ENCODE measurements around the gene HDDC3. TPM values are rescaled to one million over a fixed set of nuclear protein-coding genes. Genes with fewer than 3 reads are reported as not detected.

Gene HDDC3
- total RNA-seq, 1 donor from 2014 or later = 10.5 TPM

- Histone ChIP-seq H3K9ac (ENCODE audit: low read length) (peak within 1 kb of the TSS; percentile 91), H4K20me1 (ENCODE audit: insufficient read depth, low read length) (peaks cover 5% of the 10 kb centered on the region), H3K79me2 (ENCODE audit: insufficient read depth, low read length) (peaks cover 3% of the 10 kb centered on the region), H2AFZ (ENCODE audit: low read depth, low read length) (peak within 1 kb of the TSS; percentile 80), H3K36me3 (ENCODE audit: insufficient read depth, low read length) (peaks cover 16% of the 10 kb centered on the region), H3K27me3 (ENCODE audit: insufficient read depth, low read length) (no peaks in the 10 kb centered on the region), H3K4me2 (ENCODE audit: low read length) (peak within 1 kb of the TSS; percentile 96), H3K27ac (ENCODE audit: low read depth, low read length) (peak within 1 kb of the TSS; percentile 90), H3K4me3 (ENCODE audit: insufficient read depth, low read depth, low read length) (peak within 1 kb of the TSS; percentile 70), H3K4me1 (ENCODE audit: insufficient read depth, low read length) (peaks cover 26% of the 10 kb centered on the region), H3K9me3 (ENCODE audit: insufficient read depth, low read depth, low read length) (no peaks in the 10 kb centered on the region)
- H3K4me1 Mint-ChIP-seq (ENCODE audit: low read depth, unreplicated experiment) = no peaks in the 10 kb centered on the region
- H3K9me3 Mint-ChIP-seq (ENCODE audit: unreplicated experiment) = no peaks in the 10 kb centered on the region
- H3K4me3 Mint-ChIP-seq (ENCODE audit: unreplicated experiment) = peak within 1 kb of the TSS; percentile 84
- DNase-seq (ENCODE audit: low read depth) (peak; percentile 90), FAIRE-seq (no peak)
- no peaks in the 10 kb centered on the region for H3K27me3 Mint-ChIP-seq (ENCODE audit: low read depth, unreplicated experiment)
- peaks cover 13% of the 10 kb centered on the region for H3K36me3 Mint-ChIP-seq (ENCODE audit: low read depth, unreplicated experiment)
- TF ChIP-seq CTCF (IDR thresholded peaks at IDR 0.05; ENCODE audit: insufficient read depth, low read depth, low read length) = no peak
- TF ChIP-seq EZH2 (IDR thresholded peaks at IDR 0.05; ENCODE audit: insufficient read depth, low read length) = no peak
- H3K27ac Mint-ChIP-seq (ENCODE audit: unreplicated experiment) = peak within 1 kb of the TSS; percentile 53
These were observed 22.6 kb upstream of the HDDC3 start, which contains the start of gene RCCD1 for GRCh38 chr15:90954712-90955623. Gene RCCD1 (plus strand): TSS chr15:90954884. CDS start chr15:90956735, 1,851 bp downstream.

- no peak overlapping the region for H3K27ac Mint-ChIP-seq (ENCODE audit: unreplicated experiment)
- H3K4me1 Mint-ChIP-seq (ENCODE audit: low read depth, unreplicated experiment) = no peaks in the 10 kb centered on the region
- peak overlapping the region; percentile 96 for H3K4me2 ChIP-seq (ENCODE audit: low read length)
- peak overlapping the region; percentile 80 for H2AFZ ChIP-seq (ENCODE audit: low read depth, low read length)
- FAIRE-seq (no peak), DNase-seq (ENCODE audit: low read depth) (no peak)
- H3K27me3 ChIP-seq (ENCODE audit: insufficient read depth, low read length) = no peaks in the 10 kb centered on the region
- H3K9me3 Mint-ChIP-seq (ENCODE audit: unreplicated experiment) = no peaks in the 10 kb centered on the region
- H3K36me3 Mint-ChIP-seq (ENCODE audit: low read depth, unreplicated experiment) = peaks cover 13% of the 10 kb centered on the region
- peaks cover 3% of the 10 kb centered on the region for H3K79me2 ChIP-seq (ENCODE audit: insufficient read depth, low read length)
- H3K4me3 Mint-ChIP-seq (ENCODE audit: unreplicated experiment) = no peak overlapping the region
- peaks cover 21% of the 10 kb centered on the region for H3K36me3 ChIP-seq (ENCODE audit: insufficient read depth, low read length)
- peaks cover 26% of the 10 kb centered on the region for H3K4me1 ChIP-seq (ENCODE audit: insufficient read depth, low read length)
- no peak overlapping the region for H3K27ac ChIP-seq (ENCODE audit: low read depth, low read length)
- no peak overlapping the region for H3K4me3 ChIP-seq (ENCODE audit: insufficient read depth, low read depth, low read length)
- TF ChIP-seq CTCF (IDR thresholded peaks at IDR 0.05; ENCODE audit: insufficient read depth, low read depth, low read length) = no peak
- no peak for TF ChIP-seq EZH2 (IDR thresholded peaks at IDR 0.05; ENCODE audit: insufficient read depth, low read length)
- no peaks in the 10 kb centered on the region for H3K27me3 Mint-ChIP-seq (ENCODE audit: low read depth, unreplicated experiment)
- H3K9ac ChIP-seq (ENCODE audit: low read length) = no peak overlapping the region
- H3K9me3 ChIP-seq (ENCODE audit: insufficient read depth, low read depth, low read length) = no peaks in the 10 kb centered on the region
- peaks cover 5% of the 10 kb centered on the region for H4K20me1 ChIP-seq (ENCODE audit: insufficient read depth, low read length)
These were observed 21.8 kb upstream of the HDDC3 start for GRCh38 chr15:90953947-90954711.
